H4 (cell line): Measurements from ENCODE around the gene SOX13. TPM values are rescaled to one million over a fixed set of nuclear protein-coding genes. Genes with fewer than 3 reads are reported as not detected.

Source experiments
- DNase-seq: peaks from one replicate; pipeline ENCODE4 v3.0.0-alpha.2; 2015; ENCODE audit warnings: low spot score
- total RNA-seq: library from RNA; depleted of rRNA; stranded (reverse); fragments of >200 nt; shearing (Covaris generic); gene quantifications from 2 replicates; pipeline ENCODE4 v1.2.3, GENCODE V29; 2014

Gene SOX13
- total RNA-seq, 1 experiment from 2014 or later = 1.4 TPM

GRCh38 chr1:204106825-204107224 is 33.9 kb downstream of the SOX13 start:
- no peak for DNase-seq

GRCh38 chr1:204107892-204108291 is 35.0 kb downstream of the SOX13 start:
- DNase-seq = no peak

GRCh38 chr1:204108312-204109141 is 35.6 kb downstream of the SOX13 start:
- DNase-seq = no peak

- no peak for DNase-seq
Observed at GRCh38 chr1:204110894-204111633, 38.1 kb downstream of the SOX13 start.

GRCh38 chr1:204112876-204113730 is 40.2 kb downstream of the SOX13 start:
- DNase-seq = no peak

GRCh38 chr1:204113896-204114295 is 41.0 kb downstream of the SOX13 start:
- no peak for DNase-seq

GRCh38 chr1:204114606-204115005 is 41.7 kb downstream of the SOX13 start:
- no peak for DNase-seq

- DNase-seq = no peak
Observed at GRCh38 chr1:204115116-204115515, 42.2 kb downstream of the SOX13 start.

GRCh38 chr1:204116539-204116938 is 43.6 kb downstream of the SOX13 start:
- no peak for DNase-seq

- no peak for DNase-seq
Observed at GRCh38 chr1:204121840-204122555, 49.1 kb downstream of the SOX13 start.

- DNase-seq = no peak
Observed at GRCh38 chr1:204123376-204123775, 50.5 kb downstream of the SOX13 start.

GRCh38 chr1:204124639-204125038 is 51.7 kb downstream of the SOX13 start:
- DNase-seq = no peak

GRCh38 chr1:204125759-204126351 is 52.9 kb downstream of the SOX13 start:
- DNase-seq = no peak

GRCh38 chr1:204126386-204126785 is 53.5 kb downstream of the SOX13 start:
- DNase-seq = no peak

- no peak for DNase-seq
Observed at GRCh38 chr1:204126956-204127355, 54.0 kb downstream of the SOX13 start.

- DNase-seq = peak; percentile 69
Observed at GRCh38 chr1:204127597-204128242, 54.8 kb downstream of the SOX13 start.

GRCh38 chr1:204128464-204128963 is 55.6 kb downstream of the SOX13 start:
- no peak for DNase-seq

- peak; percentile 67 for DNase-seq
Observed at GRCh38 chr1:204128964-204129896, 56.3 kb downstream of the SOX13 start.

- peak; percentile 36 for DNase-seq
Observed at GRCh38 chr1:204130178-204130577, 57.3 kb downstream of the SOX13 start.
